Mesenchymal stem cell (in vitro differentiated cells and primary cell): ENCODE results near the gene MAPK13.

Experiments used
- DNase-seq: peaks from one replicate; pipeline ENCODE4 v3.0.0-alpha.2; 2013
- H2AFZ ChIP-seq: one replicate; pipeline ENCODE4 v1.6.1; 2013; ENCODE audit warnings: low read depth, mild to moderate bottlenecking, control low read depth, inconsistent platforms, low read length, moderate library complexity
- H2AK5ac ChIP-seq: 2 replicates; pipeline ENCODE4 v1.6.1; 2013; ENCODE audit warnings: low read length, moderate library complexity, mild to moderate bottlenecking, inconsistent platforms; ENCODE audit not compliant: severe bottlenecking
- H2BK120ac ChIP-seq: one replicate; pipeline ENCODE4 v1.6.1; 2013; ENCODE audit warnings: low read depth, mild to moderate bottlenecking, inconsistent platforms, low read length, moderate library complexity
- H2BK12ac ChIP-seq, 2 experiments: one replicate each; pipeline ENCODE4 v1.6.1; 2013; ENCODE audit warnings: inconsistent platforms in 2 of 2, low read length in 2 of 2, mild to moderate bottlenecking in 2 of 2, moderate library complexity in 2 of 2, control low read depth in 1 of 2
- H2BK15ac ChIP-seq: one replicate; pipeline ENCODE4 v1.6.1; 2013; ENCODE audit warnings: mild to moderate bottlenecking, low read depth, inconsistent platforms; ENCODE audit not compliant: poor library complexity, severe bottlenecking
- H2BK5ac ChIP-seq: 2 replicates; pipeline ENCODE4 v1.6.1; 2013; ENCODE audit warnings: low read depth, mild to moderate bottlenecking, low read length, control low read depth, inconsistent platforms; ENCODE audit not compliant: poor library complexity, severe bottlenecking
- H3K14ac ChIP-seq, 2 experiments: one replicate each; pipeline ENCODE4 v1.6.1; 2013; ENCODE audit warnings: inconsistent platforms in 2 of 2, low read length in 2 of 2, control low read depth in 1 of 2, mild to moderate bottlenecking in 1 of 2, moderate library complexity in 1 of 2
- H3K18ac ChIP-seq, 2 experiments: one replicate each; pipeline ENCODE4 v1.6.1; 2013; ENCODE audit warnings: inconsistent platforms in 2 of 2, low read length in 2 of 2, control low read depth in 1 of 2, low read depth in 1 of 2, mild to moderate bottlenecking in 1 of 2
- H3K23ac ChIP-seq, 2 experiments: one replicate each; pipeline ENCODE4 v1.6.1; 2013; ENCODE audit warnings: inconsistent platforms in 2 of 2, low read length in 2 of 2, mild to moderate bottlenecking in 2 of 2, moderate library complexity in 2 of 2, control low read depth in 1 of 2
- H3K27ac ChIP-seq: 2 replicates; pipeline ENCODE4 v1.5.1; 2013; ENCODE audit warnings: mild to moderate bottlenecking, moderate library complexity, low read length, control low read depth, inconsistent platforms; ENCODE audit not compliant: poor library complexity, severe bottlenecking
- H3K27me3 ChIP-seq, 2 experiments: 2 replicates each; pipeline versions ENCODE4 v1.6.1 to v1.7.0; 2013; ENCODE audit warnings: low read length in 2 of 2, mild to moderate bottlenecking in 2 of 2, moderate library complexity in 2 of 2, control low read depth in 1 of 2, inconsistent platforms in 1 of 2; ENCODE audit not compliant: control insufficient read depth in 1 of 2, insufficient read depth in 1 of 2
- H3K36me3 ChIP-seq, 2 experiments: 2 replicates each; pipeline versions ENCODE4 v1.6.1 to v1.7.0; 2013; ENCODE audit warnings: low read length in 2 of 2, control low read depth in 1 of 2, inconsistent platforms in 1 of 2, low read depth in 1 of 2, mild to moderate bottlenecking in 1 of 2; ENCODE audit not compliant: insufficient read depth in 2 of 2, control insufficient read depth in 1 of 2
- H3K4ac ChIP-seq, 2 experiments: one replicate each; pipeline ENCODE4 v1.6.1; 2013; ENCODE audit warnings: inconsistent platforms in 2 of 2, low read length in 2 of 2, mild to moderate bottlenecking in 2 of 2, moderate library complexity in 2 of 2, control low read depth in 1 of 2, low read depth in 1 of 2
- H3K4me1 ChIP-seq: 2 replicates; pipeline ENCODE4 v1.6.1; 2013; ENCODE audit warnings: low read depth, low read length, control low read depth; ENCODE audit not compliant: control insufficient read depth, insufficient read depth
- H3K4me2 ChIP-seq: 2 replicates; pipeline ENCODE4 v1.6.1; 2013; ENCODE audit warnings: low read length, mild to moderate bottlenecking, inconsistent platforms; ENCODE audit not compliant: poor library complexity, severe bottlenecking
- H3K4me3 ChIP-seq, 2 experiments: 2 replicates each; pipeline versions ENCODE4 v1.5.1 to v1.7.0; 2013; ENCODE audit warnings: low read length in 2 of 2, mild to moderate bottlenecking in 2 of 2, control low read depth in 1 of 2, low read depth in 1 of 2; ENCODE audit not compliant: insufficient read depth in 1 of 2
- H3K79me1 ChIP-seq: replicated peaks from 2 replicates; pipeline ENCODE4 v1.6.1; 2013; ENCODE audit warnings: mild to moderate bottlenecking, control low read depth, low read length, inconsistent platforms; ENCODE audit not compliant: poor library complexity, severe bottlenecking
- H3K9ac ChIP-seq: 2 replicates; pipeline ENCODE4 v1.7.0; 2013; ENCODE audit warnings: mild to moderate bottlenecking, low read length, moderate library complexity
- H3K9me3 ChIP-seq: 2 replicates; pipeline ENCODE4 v1.7.0; 2013; ENCODE audit warnings: mild to moderate bottlenecking, low read length; ENCODE audit not compliant: control insufficient read depth
- H4K8ac ChIP-seq: one replicate; pipeline ENCODE4 v1.6.1; 2013; ENCODE audit warnings: inconsistent platforms, mild to moderate bottlenecking, low read length, moderate library complexity
- H4K91ac ChIP-seq: one replicate; pipeline ENCODE4 v1.6.1; 2013; ENCODE audit warnings: mild to moderate bottlenecking, low read length, inconsistent platforms
- WGBS: methylation state at CpG from one replicate; pipeline ENCODE4 v1.1.7; 2013; ENCODE audit warnings: mixed read lengths; 5-methylcytosine and 5-hydroxymethylcytosine counted together

Gene MAPK13

DNA sequence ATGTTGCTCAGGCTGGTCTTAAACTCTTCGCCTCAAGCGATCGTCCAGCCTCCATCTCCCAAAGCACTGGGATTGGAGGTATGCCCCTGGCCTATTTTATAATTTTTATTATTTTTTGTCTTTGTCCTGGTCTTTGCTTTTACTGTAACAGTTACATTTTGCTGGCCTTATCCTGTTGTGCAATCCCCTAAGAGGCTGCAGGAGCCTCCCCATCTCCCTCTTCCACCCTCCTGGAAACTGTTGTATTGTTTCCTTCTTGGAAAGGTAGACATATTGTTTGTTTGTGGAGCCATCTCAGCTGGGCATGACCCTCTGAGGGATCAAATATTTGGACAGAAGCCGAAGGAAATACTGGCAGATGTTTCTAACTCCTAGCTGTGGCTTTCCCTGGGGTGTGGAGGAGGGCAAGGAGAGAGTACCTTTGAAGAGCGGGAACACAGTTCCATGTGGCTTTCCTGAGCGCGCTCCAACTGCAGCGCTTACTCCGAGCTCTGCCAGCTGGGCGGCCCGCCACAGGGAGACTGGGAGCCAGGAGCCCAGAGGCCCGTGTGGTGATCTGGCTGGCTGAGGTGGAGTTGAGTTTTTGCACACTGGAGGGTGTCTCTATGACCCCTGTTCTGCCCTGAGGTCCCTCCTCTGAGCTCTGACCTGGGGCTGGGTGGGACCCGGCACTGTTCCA lies 4.9 kb downstream of the MAPK13 start:
- H3K27me3 ChIP-seq, result no peaks in the 10 kb centered on the region

GRCh38 chr6:36136034-36136433 lies 5.7 kb downstream of the MAPK13 start:
- no peak overlapping the region for H4K8ac ChIP-seq
- H3K4me1 ChIP-seq, result peaks cover 15% of the 10 kb centered on the region
- no peak overlapping the region for H2BK15ac ChIP-seq
- H3K4ac ChIP-seq, result no peak overlapping the region
- H3K18ac ChIP-seq, result no peak overlapping the region
- WGBS, result 79% methylated on average over 2 of the region's 2 CpGs
- no peaks in the 10 kb centered on the region for H3K79me1 ChIP-seq
- no peaks in the 10 kb centered on the region for H3K27me3 ChIP-seq
- H2BK120ac ChIP-seq, result no peak overlapping the region
- no peak overlapping the region for H2BK5ac ChIP-seq
- DNase-seq, result no peak
- H3K36me3 ChIP-seq, result peaks cover 34 to 71% of the 10 kb centered on the region in 2 experiments
- H3K9ac ChIP-seq, result no peak overlapping the region
- no peaks in the 10 kb centered on the region for H3K9me3 ChIP-seq
- no peak overlapping the region for H3K4me3 ChIP-seq
- H3K4me2 ChIP-seq, result no peak overlapping the region
- no peak overlapping the region for H2AK5ac ChIP-seq
- H4K91ac ChIP-seq, result no peak overlapping the region
- no peak overlapping the region for H3K23ac ChIP-seq
- H3K14ac ChIP-seq, result no peak overlapping the region
- H3K27ac ChIP-seq, result no peak overlapping the region
- H2BK12ac ChIP-seq, result peak overlapping the region in 1 of 2 experiments; percentile 30
- no peak overlapping the region for H2AFZ ChIP-seq

More for the DNA sequence above, 4.9 kb downstream of the MAPK13 start:
- H3K9ac ChIP-seq, result no peak overlapping the region
- H4K8ac ChIP-seq, result peak overlapping the region; percentile 13
- no peak overlapping the region for H2AFZ ChIP-seq
- no peak overlapping the region for H2BK5ac ChIP-seq
- no peak overlapping the region for H2BK120ac ChIP-seq
- H3K4me1 ChIP-seq, result peaks cover 22% of the 10 kb centered on the region
- H3K18ac ChIP-seq, result peak overlapping the region; percentile 8 to 12
- H3K4me2 ChIP-seq, result no peak overlapping the region
- no peak overlapping the region for H2BK12ac ChIP-seq
- peak overlapping the region; percentile 28 for H4K91ac ChIP-seq
- DNase-seq, result no peak
- H3K27ac ChIP-seq, result no peak overlapping the region
- H2BK15ac ChIP-seq, result no peak overlapping the region
- H3K79me1 ChIP-seq, result no peaks in the 10 kb centered on the region
- peak overlapping the region in 1 of 2 experiments; percentile 48 for H3K4ac ChIP-seq
- H3K4me3 ChIP-seq, result no peak overlapping the region
- H3K14ac ChIP-seq, result no peak overlapping the region
- no peaks in the 10 kb centered on the region for H3K9me3 ChIP-seq
- 97% methylated on average over 12 of the region's 13 CpGs for WGBS
- peaks cover 33 to 63% of the 10 kb centered on the region in 2 experiments for H3K36me3 ChIP-seq
- no peak overlapping the region for H3K23ac ChIP-seq
- H2AK5ac ChIP-seq, result no peak overlapping the region

GRCh38 chr6:36136551-36136950 lies 6.2 kb downstream of the MAPK13 start:
- Histone ChIP-seq H2BK5ac (no peak overlapping the region), H3K4ac (no peak overlapping the region), H3K4me3 (no peak overlapping the region), H2AK5ac (no peak overlapping the region), H3K18ac (no peak overlapping the region), H4K91ac (no peak overlapping the region), H3K4me2 (no peak overlapping the region), H2BK120ac (no peak overlapping the region), H2BK15ac (no peak overlapping the region), H2BK12ac (peak overlapping the region in 1 of 2 experiments; percentile 17), H3K27me3 (no peaks in the 10 kb centered on the region), H2AFZ (no peak overlapping the region), H3K36me3 (peaks cover 34 to 75% of the 10 kb centered on the region in 2 experiments), H3K79me1 (no peaks in the 10 kb centered on the region), H3K9me3 (no peaks in the 10 kb centered on the region), H3K14ac (no peak overlapping the region), H3K9ac (no peak overlapping the region), H4K8ac (no peak overlapping the region), H3K27ac (no peak overlapping the region), H3K23ac (no peak overlapping the region), H3K4me1 (peaks cover 10% of the 10 kb centered on the region)
- no peak for DNase-seq
- WGBS, result 92% methylated on average over 12 of the region's 12 CpGs

- Histone ChIP-seq H2BK15ac (no peak overlapping the region), H3K4me3 (no peak overlapping the region), H2AK5ac (no peak overlapping the region), H3K23ac (no peak overlapping the region), H2BK120ac (no peak overlapping the region), H3K36me3 (peaks cover 31 to 69% of the 10 kb centered on the region in 2 experiments), H2BK5ac (no peak overlapping the region), H3K4ac (no peak overlapping the region), H3K4me2 (no peak overlapping the region), H3K27ac (no peak overlapping the region), H2BK12ac (no peak overlapping the region), H3K14ac (no peak overlapping the region), H2AFZ (no peak overlapping the region), H4K8ac (no peak overlapping the region), H3K79me1 (no peaks in the 10 kb centered on the region), H4K91ac (no peak overlapping the region), H3K18ac (no peak overlapping the region), H3K9ac (no peak overlapping the region), H3K4me1 (no peaks in the 10 kb centered on the region), H3K9me3 (no peaks in the 10 kb centered on the region), H3K27me3 (no peaks in the 10 kb centered on the region)
- 93% methylated on average over 15 of the region's 15 CpGs for WGBS
- no peak for DNase-seq
These were observed 8.4 kb downstream of the MAPK13 start for GRCh38 chr6:36138667-36139066.
